DND-41 (cell line): Measurements from ENCODE around the gene EFR3B.

ENCODE experiments used
- CTCF ChIP-seq: IDR thresholded peaks from 2 replicates; pipeline ENCODE4 v1.5.1; 2012; ENCODE audit warnings: borderline replicate concordance, low read length, moderate library complexity, mild to moderate bottlenecking; ENCODE audit not compliant: poor library complexity, severe bottlenecking; ENCODE audit errors: extremely low read depth
- EZH2 ChIP-seq: IDR thresholded peaks from 3 replicates; pipeline ENCODE4 v1.6.1; 2012; ENCODE audit warnings: borderline replicate concordance, low read depth, mild to moderate bottlenecking, moderate library complexity, low read length, inconsistent platforms; ENCODE audit not compliant: severe bottlenecking

DNA sequence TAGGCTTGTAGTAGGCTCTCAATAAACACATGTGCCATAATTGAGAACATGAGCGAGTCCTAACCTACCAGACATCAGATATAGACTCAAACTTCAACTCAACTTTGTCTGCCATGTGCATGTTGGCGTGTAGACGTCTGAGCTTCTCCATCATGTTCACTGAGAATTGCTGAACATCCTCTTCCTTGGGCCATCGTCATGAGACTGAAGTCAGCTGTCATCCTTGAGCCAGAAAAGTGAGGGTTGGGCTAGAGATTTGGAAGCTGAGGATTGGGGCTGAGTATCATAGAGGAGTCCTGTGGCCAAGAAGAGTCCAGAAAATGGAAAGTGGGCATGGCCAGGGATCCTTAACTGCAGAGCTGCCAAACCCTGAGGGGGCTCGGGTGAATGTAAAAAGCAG, 7.8 kb upstream of the EFR3B start:
- TF ChIP-seq CTCF (no peak), EZH2 (no peak)
